ENCODE results near the gene NDUFV2. TPM values are rescaled to one million over a fixed set of nuclear protein-coding genes. Genes with fewer than 3 reads are reported as not detected.
A peak's percentile ranks its signal among the peaks of the same experiment; 100 is the strongest.

The NDUFV2 gene
- polyA plus RNA-seq, 3 donors = 55.4 to 184 (median 162) TPM

DNA sequence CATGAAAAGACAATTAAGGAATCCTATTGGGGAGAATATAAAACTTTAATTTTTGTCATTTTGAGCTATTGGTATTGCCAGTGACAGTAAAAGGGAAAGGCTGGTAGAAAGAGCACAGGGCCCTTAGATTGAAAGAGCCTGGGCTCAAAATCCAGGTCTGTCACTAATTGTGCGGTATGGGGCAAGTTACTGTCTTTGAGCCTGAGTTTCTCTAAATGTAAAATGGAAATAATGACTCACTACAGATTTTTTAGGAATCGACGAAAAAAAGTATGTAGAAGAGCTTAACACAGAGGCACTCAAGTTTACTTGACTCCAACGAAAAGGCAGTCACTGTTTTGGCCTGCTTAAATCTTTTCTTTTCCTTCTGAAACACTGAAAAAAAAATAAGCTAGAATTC, 7.0 kb downstream of the NDUFV2 start:
- intact Hi-C loops (cut with micrococcal nuclease) = loop anchor here in 1 of 2 donors (10.0 kb wide), 1 partner anchor 365 kb away; the partner anchor contains the start of gene RALBP1
- WGBS (ENCODE audit: insufficient coverage) = no CpG with 5 or more reads among the region's 4 CpGs
- no peak overlapping the region for H2AFZ ChIP-seq (ENCODE audit: insufficient read depth, low read depth, low read length, poor library complexity, severe bottlenecking)
- Mint-ChIP-seq H3K36me3 (peaks cover 4 to 16% of the 10 kb centered on the region in 2 donors), H3K27me3 (ENCODE audit: low read depth in 3 of 3) (no peaks in the 10 kb centered on the region), H3K4me3 (no peak overlapping the region), H3K9me3 (no peaks in the 10 kb centered on the region), H3K27ac (peak overlapping the region in 6 of 7 donors; percentile 2 to 73 (median 22)), H3K4me1 (peaks cover 77% of the 10 kb centered on the region)
- H3K9ac ChIP-seq (ENCODE audit: insufficient read depth, low read length, poor library complexity, severe bottlenecking) = no peak overlapping the region
- H3K4me1 ChIP-seq (ENCODE audit: control insufficient read depth in 1 of 2, insufficient read depth in 2 of 2, low read length in 2 of 2) = peaks cover 52 to 83% of the 10 kb centered on the region in 2 donors
- peak overlapping the region in 1 of 2 donors; percentile 28 for H3K27ac ChIP-seq (ENCODE audit: low read depth in 1 of 2, low read length in 2 of 2)
- H3K9me3 ChIP-seq (replicated peaks in 1 of 2; ENCODE audit: control insufficient read depth in 1 of 2, insufficient read depth in 1 of 2, low read length in 2 of 2) = no peaks in the 10 kb centered on the region
- H4K20me1 ChIP-seq (ENCODE audit: insufficient read depth, low read length) = peaks cover 74% of the 10 kb centered on the region
- DNase-seq = peak in 1 of 3 donors; percentile 17
- H3K4me2 ChIP-seq (replicated peaks; ENCODE audit: extremely low read depth, low read length, poor library complexity, severe bottlenecking) = no peak overlapping the region
- H3K79me2 ChIP-seq (ENCODE audit: insufficient read depth, low read length) = peaks cover 100% of the 10 kb centered on the region
- H3K27me3 ChIP-seq (ENCODE audit: control insufficient read depth in 2 of 2, insufficient read depth in 2 of 2, low read length in 2 of 2) = no peaks in the 10 kb centered on the region
- TF ChIP-seq, protein P1, sequence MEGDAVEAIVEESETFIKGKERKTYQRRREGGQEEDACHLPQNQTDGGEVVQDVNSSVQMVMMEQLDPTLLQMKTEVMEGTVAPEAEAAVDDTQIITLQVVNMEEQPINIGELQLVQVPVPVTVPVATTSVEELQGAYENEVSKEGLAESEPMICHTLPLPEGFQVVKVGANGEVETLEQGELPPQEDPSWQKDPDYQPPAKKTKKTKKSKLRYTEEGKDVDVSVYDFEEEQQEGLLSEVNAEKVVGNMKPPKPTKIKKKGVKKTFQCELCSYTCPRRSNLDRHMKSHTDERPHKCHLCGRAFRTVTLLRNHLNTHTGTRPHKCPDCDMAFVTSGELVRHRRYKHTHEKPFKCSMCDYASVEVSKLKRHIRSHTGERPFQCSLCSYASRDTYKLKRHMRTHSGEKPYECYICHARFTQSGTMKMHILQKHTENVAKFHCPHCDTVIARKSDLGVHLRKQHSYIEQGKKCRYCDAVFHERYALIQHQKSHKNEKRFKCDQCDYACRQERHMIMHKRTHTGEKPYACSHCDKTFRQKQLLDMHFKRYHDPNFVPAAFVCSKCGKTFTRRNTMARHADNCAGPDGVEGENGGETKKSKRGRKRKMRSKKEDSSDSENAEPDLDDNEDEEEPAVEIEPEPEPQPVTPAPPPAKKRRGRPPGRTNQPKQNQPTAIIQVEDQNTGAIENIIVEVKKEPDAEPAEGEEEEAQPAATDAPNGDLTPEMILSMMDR (IDR thresholded peaks at IDR 0.05) = no peak
- no peaks in the 10 kb centered on the region for H3K36me3 ChIP-seq (replicated peaks in 1 of 2; ENCODE audit: control insufficient read depth in 1 of 2, insufficient read depth in 2 of 2, low read length in 2 of 2)
- no peak overlapping the region for H3K4me3 ChIP-seq (replicated peaks in 1 of 3; ENCODE audit: low read depth in 2 of 3, low read length in 3 of 3)

DNA sequence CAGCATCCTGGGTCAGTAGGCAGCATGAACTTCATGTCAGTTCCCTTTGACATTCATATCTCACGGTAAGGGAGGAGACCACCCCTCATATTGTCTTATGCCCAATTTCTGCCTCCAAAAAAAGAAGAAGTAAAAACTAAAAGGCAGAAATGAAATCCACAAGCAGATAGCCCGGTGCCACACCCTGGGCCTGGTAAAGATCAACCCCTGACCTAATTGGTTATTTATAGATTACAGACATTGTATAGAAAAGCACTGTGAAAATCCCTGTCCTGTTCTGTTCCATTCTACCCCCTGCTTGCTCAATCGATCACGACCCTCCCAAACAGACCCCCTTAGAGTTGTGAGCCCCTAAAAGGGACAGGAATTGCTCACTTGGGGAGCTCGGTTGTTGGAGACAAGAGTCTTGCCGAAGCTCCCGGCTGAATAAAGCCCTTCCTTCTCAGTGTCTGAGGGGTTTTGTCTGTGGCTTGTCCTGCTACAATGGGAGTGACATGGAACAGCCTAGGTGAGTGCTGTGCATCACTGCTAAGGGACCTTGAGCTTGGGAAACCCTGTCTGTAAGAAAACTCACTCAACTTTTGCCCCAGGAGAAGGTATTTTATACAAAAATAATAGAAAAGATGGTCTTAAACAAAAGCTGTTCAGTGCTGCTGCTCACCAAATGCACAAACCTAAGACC, 11.1 kb downstream of the NDUFV2 start:
- TF ChIP-seq, protein P1 (IDR thresholded peaks at IDR 0.05) = no peak
- peak overlapping the region in 1 of 3 experiments; percentile 48 for H3K4me3 ChIP-seq (replicated peaks in 1 of 3; ENCODE audit: low read depth in 2 of 3, low read length in 3 of 3)
- Mint-ChIP-seq H3K27me3 (ENCODE audit: low read depth in 3 of 3) (no peaks in the 10 kb centered on the region), H3K4me3 (peak overlapping the region; percentile 58 to 85), H3K4me1 (peaks cover 71% of the 10 kb centered on the region), H3K36me3 (peaks cover 6 to 7% of the 10 kb centered on the region in 2 donors), H3K27ac (peak overlapping the region; percentile 82 to 97 (median 93)), H3K9me3 (no peaks in the 10 kb centered on the region)
- H3K27me3 ChIP-seq (ENCODE audit: control insufficient read depth in 2 of 2, insufficient read depth in 2 of 2, low read length in 2 of 2) = no peaks in the 10 kb centered on the region
- peak overlapping the region; percentile 45 for H3K4me2 ChIP-seq (replicated peaks; ENCODE audit: extremely low read depth, low read length, poor library complexity, severe bottlenecking)
- no peaks in the 10 kb centered on the region for H3K36me3 ChIP-seq (replicated peaks in 1 of 2; ENCODE audit: control insufficient read depth in 1 of 2, insufficient read depth in 2 of 2, low read length in 2 of 2)
- peaks cover 98% of the 10 kb centered on the region for H3K79me2 ChIP-seq (ENCODE audit: insufficient read depth, low read length)
- H3K27ac ChIP-seq (ENCODE audit: low read depth in 1 of 2, low read length in 2 of 2) = peak overlapping the region; percentile 71 to 89
- H3K4me1 ChIP-seq (ENCODE audit: control insufficient read depth in 1 of 2, insufficient read depth in 2 of 2, low read length in 2 of 2) = peaks cover 45 to 76% of the 10 kb centered on the region in 2 donors
- peak overlapping the region; percentile 27 for H2AFZ ChIP-seq (ENCODE audit: insufficient read depth, low read depth, low read length, poor library complexity, severe bottlenecking)
- H4K20me1 ChIP-seq (ENCODE audit: insufficient read depth, low read length) = peaks cover 57% of the 10 kb centered on the region
- peak overlapping the region; percentile 55 for H3K9ac ChIP-seq (ENCODE audit: insufficient read depth, low read length, poor library complexity, severe bottlenecking)
- intact Hi-C loops (cut with micrococcal nuclease) = no loop called here
- no CpG with 5 or more reads among the region's 7 CpGs for WGBS (ENCODE audit: insufficient coverage)
- H3K9me3 ChIP-seq (replicated peaks in 1 of 2; ENCODE audit: control insufficient read depth in 1 of 2, insufficient read depth in 1 of 2, low read length in 2 of 2) = no peaks in the 10 kb centered on the region
- no peak for DNase-seq
